Upper lobe of left lung (tissue), 4 donors: Measurements from ENCODE around the gene RBBP5.
"Not testable (repeated sequence)": the region's sequence is repeated elsewhere in the genome, so short reads cannot be mapped to it uniquely, and the experiment has no call there.

Experiments
- EP300 ChIP-seq, 4 donors: sonication (generic); formaldehyde crosslinking; IDR thresholded peaks; one replicate each; pipeline ENCODE4 v1.5.1; 2017; ENCODE audit warnings: antibody characterized with exemption in 4 of 4, control low read depth in 2 of 4
- POLR2A ChIP-seq, 4 donors: fragments of 450-650 bp; IDR thresholded peaks; one replicate each; pipeline ENCODE4 v1.5.1; 2016 to 2017; ENCODE audit warnings: antibody characterized with exemption in 4 of 4, mild to moderate bottlenecking in 2 of 4
- POLR2AphosphoS5 ChIP-seq, 2 donors: sonication (generic); formaldehyde crosslinking; IDR thresholded peaks; one replicate each; pipeline ENCODE4 v1.5.1; 2017; ENCODE audit warnings: antibody characterized with exemption in 2 of 2
- TF ChIP-seq, protein P1 (sequence below), 6 experiments: fragments of 450-650 bp in 4 of 6; fragments of 200-600 bp in 2 of 6; sonication (generic) in 2 of 6; IDR thresholded peaks; one replicate each; pipeline ENCODE4 v1.5.1; 2016 to 2019; ENCODE audit warnings: antibody characterized with exemption in 6 of 6

DNA sequence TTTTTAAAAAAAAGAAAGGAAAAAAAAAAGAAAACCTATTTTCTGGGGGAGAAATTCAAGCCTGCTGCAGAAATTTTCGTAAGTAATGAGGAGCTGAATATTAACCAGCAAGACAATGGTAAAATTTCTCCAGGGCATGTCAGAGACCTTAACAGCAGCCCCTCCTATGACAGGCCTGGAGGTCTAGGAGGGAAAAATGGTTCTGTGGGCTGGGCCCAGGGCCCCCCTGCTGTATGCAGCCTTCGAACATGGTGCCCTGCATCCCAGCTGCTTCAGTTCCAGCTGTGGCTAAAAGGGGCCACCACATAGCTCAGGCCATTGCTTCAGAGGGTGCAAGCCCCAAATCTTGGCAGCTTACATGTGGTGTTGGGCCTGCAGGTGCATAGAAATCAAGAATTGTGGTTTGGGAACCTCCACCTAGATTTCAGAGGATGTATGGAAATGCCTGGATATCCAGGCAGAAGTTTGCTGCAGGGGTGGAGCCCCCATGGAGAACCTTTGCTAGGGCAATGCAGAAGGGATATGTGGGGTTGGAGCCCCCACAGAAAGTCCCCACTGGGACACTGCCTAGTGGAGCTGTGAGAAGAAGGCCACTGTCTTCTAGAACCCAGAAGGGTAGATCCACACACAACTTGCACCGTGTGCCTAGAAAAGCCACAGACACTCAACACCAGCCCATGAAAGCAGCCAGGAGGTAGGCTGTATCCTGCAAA is 34.0 kb upstream of the RBBP5 start:
- not testable (repeated sequence) for TF ChIP-seq POLR2A, POLR2AphosphoS5, EP300 (IDR thresholded peaks at IDR 0.05)
- TF ChIP-seq, protein P1, sequence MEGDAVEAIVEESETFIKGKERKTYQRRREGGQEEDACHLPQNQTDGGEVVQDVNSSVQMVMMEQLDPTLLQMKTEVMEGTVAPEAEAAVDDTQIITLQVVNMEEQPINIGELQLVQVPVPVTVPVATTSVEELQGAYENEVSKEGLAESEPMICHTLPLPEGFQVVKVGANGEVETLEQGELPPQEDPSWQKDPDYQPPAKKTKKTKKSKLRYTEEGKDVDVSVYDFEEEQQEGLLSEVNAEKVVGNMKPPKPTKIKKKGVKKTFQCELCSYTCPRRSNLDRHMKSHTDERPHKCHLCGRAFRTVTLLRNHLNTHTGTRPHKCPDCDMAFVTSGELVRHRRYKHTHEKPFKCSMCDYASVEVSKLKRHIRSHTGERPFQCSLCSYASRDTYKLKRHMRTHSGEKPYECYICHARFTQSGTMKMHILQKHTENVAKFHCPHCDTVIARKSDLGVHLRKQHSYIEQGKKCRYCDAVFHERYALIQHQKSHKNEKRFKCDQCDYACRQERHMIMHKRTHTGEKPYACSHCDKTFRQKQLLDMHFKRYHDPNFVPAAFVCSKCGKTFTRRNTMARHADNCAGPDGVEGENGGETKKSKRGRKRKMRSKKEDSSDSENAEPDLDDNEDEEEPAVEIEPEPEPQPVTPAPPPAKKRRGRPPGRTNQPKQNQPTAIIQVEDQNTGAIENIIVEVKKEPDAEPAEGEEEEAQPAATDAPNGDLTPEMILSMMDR (IDR thresholded peaks at IDR 0.05): not testable (repeated sequence)
